ENCODE results near the gene MYOM1. TPM values are rescaled to one million over a fixed set of nuclear protein-coding genes. Genes with fewer than 3 reads are reported as not detected.

Gene MYOM1
- 1.2 TPM for total RNA-seq

GRCh38 chr18:3219631-3220335 lies at the start of gene MYOM1:
MYOM1 (minus strand) TSS chr18:3219968; CDS start chr18:3215223, 4,745 bp downstream.
- no peak within 1 kb of the TSS for H3K4me3 ChIP-seq
- no peak for DNase-seq (ENCODE audit: extremely low spot score in 2 of 2)

GRCh38 chr18:3269241-3269913 lies 49.6 kb upstream of the MYOM1 start:
- peaks cover 0 to 14% of the 10 kb centered on the region in 2 donors for H3K36me3 ChIP-seq
- intact Hi-C loops (cut with DNase I), result no loop called here
- no peak overlapping the region for H3K27ac ChIP-seq
- no peak overlapping the region for H3K4me3 ChIP-seq
- TF ChIP-seq, protein P1, sequence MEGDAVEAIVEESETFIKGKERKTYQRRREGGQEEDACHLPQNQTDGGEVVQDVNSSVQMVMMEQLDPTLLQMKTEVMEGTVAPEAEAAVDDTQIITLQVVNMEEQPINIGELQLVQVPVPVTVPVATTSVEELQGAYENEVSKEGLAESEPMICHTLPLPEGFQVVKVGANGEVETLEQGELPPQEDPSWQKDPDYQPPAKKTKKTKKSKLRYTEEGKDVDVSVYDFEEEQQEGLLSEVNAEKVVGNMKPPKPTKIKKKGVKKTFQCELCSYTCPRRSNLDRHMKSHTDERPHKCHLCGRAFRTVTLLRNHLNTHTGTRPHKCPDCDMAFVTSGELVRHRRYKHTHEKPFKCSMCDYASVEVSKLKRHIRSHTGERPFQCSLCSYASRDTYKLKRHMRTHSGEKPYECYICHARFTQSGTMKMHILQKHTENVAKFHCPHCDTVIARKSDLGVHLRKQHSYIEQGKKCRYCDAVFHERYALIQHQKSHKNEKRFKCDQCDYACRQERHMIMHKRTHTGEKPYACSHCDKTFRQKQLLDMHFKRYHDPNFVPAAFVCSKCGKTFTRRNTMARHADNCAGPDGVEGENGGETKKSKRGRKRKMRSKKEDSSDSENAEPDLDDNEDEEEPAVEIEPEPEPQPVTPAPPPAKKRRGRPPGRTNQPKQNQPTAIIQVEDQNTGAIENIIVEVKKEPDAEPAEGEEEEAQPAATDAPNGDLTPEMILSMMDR (IDR thresholded peaks at IDR 0.05), result no peak
- TF ChIP-seq POLR2A (IDR thresholded peaks at IDR 0.05) (no peak), POLR2AphosphoS5 (IDR thresholded peaks at IDR 0.05; ENCODE audit: insufficient read depth in 1 of 2, low read depth in 1 of 2) (no peak)
- H3K4me1 ChIP-seq, result peaks cover 79% of the 10 kb centered on the region
- H3K27me3 ChIP-seq, result no peaks in the 10 kb centered on the region
- no peak for DNase-seq (ENCODE audit: extremely low spot score in 2 of 2)
- H3K9me3 ChIP-seq, result no peaks in the 10 kb centered on the region

More at GRCh38 chr18:3219631-3220335, at the start of gene MYOM1:
- no peaks in the 10 kb centered on the region for H3K36me3 ChIP-seq
- TF ChIP-seq, protein P1 (IDR thresholded peaks at IDR 0.05), result no peak
- no peak for TF ChIP-seq POLR2A (IDR thresholded peaks at IDR 0.05)
- TF ChIP-seq POLR2AphosphoS5 (IDR thresholded peaks at IDR 0.05; ENCODE audit: insufficient read depth in 1 of 2, low read depth in 1 of 2), result no peak
- no peaks in the 10 kb centered on the region for H3K9me3 ChIP-seq
- no peaks in the 10 kb centered on the region for H3K4me1 ChIP-seq
- intact Hi-C loops (cut with DNase I), result no loop called here
- no peaks in the 10 kb centered on the region for H3K27me3 ChIP-seq
- no peak within 1 kb of the TSS for H3K27ac ChIP-seq

- TF ChIP-seq, protein P1 (IDR thresholded peaks at IDR 0.05), result no peak
- no peak for TF ChIP-seq POLR2A (IDR thresholded peaks at IDR 0.05)
- TF ChIP-seq POLR2AphosphoS5 (IDR thresholded peaks at IDR 0.05; ENCODE audit: insufficient read depth in 1 of 2, low read depth in 1 of 2), result no peak
- peaks cover 90% of the 10 kb centered on the region for H3K4me1 ChIP-seq
- no peaks in the 10 kb centered on the region for H3K9me3 ChIP-seq
- intact Hi-C loops (cut with DNase I), result no loop called here
- H3K4me3 ChIP-seq, result no peak overlapping the region
- H3K27me3 ChIP-seq, result no peaks in the 10 kb centered on the region
- H3K27ac ChIP-seq, result no peak overlapping the region
- DNase-seq (ENCODE audit: extremely low spot score in 2 of 2), result no peak
- peaks cover 0 to 10% of the 10 kb centered on the region in 2 donors for H3K36me3 ChIP-seq
Observed at GRCh38 chr18:3268306-3268705, 48.5 kb upstream of the MYOM1 start.

- Histone ChIP-seq H3K36me3 (no peaks in the 10 kb centered on the region), H3K4me1 (peaks cover 81% of the 10 kb centered on the region), H3K27ac (no peak overlapping the region), H3K9me3 (no peaks in the 10 kb centered on the region), H3K4me3 (no peak overlapping the region), H3K27me3 (no peaks in the 10 kb centered on the region)
- TF ChIP-seq POLR2AphosphoS5 (IDR thresholded peaks at IDR 0.05; ENCODE audit: insufficient read depth in 1 of 2, low read depth in 1 of 2) (no peak), POLR2A (IDR thresholded peaks at IDR 0.05) (no peak)
- TF ChIP-seq, protein P1 (IDR thresholded peaks at IDR 0.05), result no peak
- no peak for DNase-seq (ENCODE audit: extremely low spot score in 2 of 2)
- intact Hi-C loops (cut with DNase I), result no loop called here
Observed at GRCh38 chr18:3266062-3266608, 46.4 kb upstream of the MYOM1 start.
